Hepatocyte (in vitro differentiated cells): ENCODE data around the gene MIEF1. TPM values are rescaled to one million over a fixed set of nuclear protein-coding genes. Genes with fewer than 3 reads are reported as not detected.

Experiments used
- DNase-seq: peaks from one replicate; pipeline ENCODE4 v3.0.0-alpha.2; 2016; ENCODE audit warnings: low spot score
- H2AFZ ChIP-seq: fragments of 200-600 bp; sonication (generic); 2 replicates; pipeline ENCODE4 v1.6.0; 2016; ENCODE audit warnings: antibody characterized with exemption, mild to moderate bottlenecking
- H3K27ac ChIP-seq: fragments of 200-600 bp; sonication (generic); 2 replicates; pipeline ENCODE4 v1.5.1; 2016; ENCODE audit warnings: mild to moderate bottlenecking
- H3K27me3 ChIP-seq: fragments of 200-600 bp; sonication (generic); 2 replicates; pipeline ENCODE4 v1.6.1; 2016
- H3K36me3 ChIP-seq: fragments of 200-600 bp; sonication (generic); replicated peaks from 2 replicates; pipeline ENCODE4 v1.5.1; 2016; ENCODE audit warnings: low read depth; ENCODE audit not compliant: insufficient read depth
- H3K4me1 ChIP-seq: fragments of 200-600 bp; sonication (generic); 2 replicates; pipeline ENCODE4 v1.5.1; 2016; ENCODE audit warnings: mild to moderate bottlenecking, moderate library complexity; ENCODE audit not compliant: insufficient read depth
- H3K4me2 ChIP-seq: fragments of 200-600 bp; sonication (generic); 2 replicates; pipeline ENCODE4 v1.6.0; 2016
- H3K4me3 ChIP-seq: fragments of 200-600 bp; sonication (generic); 2 replicates; pipeline ENCODE4 v1.5.1; 2016; ENCODE audit warnings: mild to moderate bottlenecking
- H3K79me2 ChIP-seq: fragments of 200-600 bp; sonication (generic); 2 replicates; pipeline ENCODE4 v1.6.0; 2017; ENCODE audit warnings: mild to moderate bottlenecking
- H3K9me2 ChIP-seq: fragments of 200-600 bp; sonication (generic); replicated peaks from 2 replicates; pipeline ENCODE4 v1.6.0; 2017; ENCODE audit warnings: mild to moderate bottlenecking; ENCODE audit not compliant: insufficient read depth
- H3K9me3 ChIP-seq: fragments of 200-600 bp; sonication (generic); 2 replicates; pipeline ENCODE4 v1.5.1; 2016; ENCODE audit warnings: low read depth, mild to moderate bottlenecking
- H4K20me1 ChIP-seq: fragments of 200-600 bp; sonication (generic); 2 replicates; pipeline ENCODE4 v1.6.0; 2016; ENCODE audit warnings: mild to moderate bottlenecking; ENCODE audit not compliant: insufficient read depth, poor library complexity, severe bottlenecking
- EZH2 ChIP-seq: fragments of 200-600 bp; sonication (generic); IDR thresholded peaks from 2 replicates; pipeline ENCODE4 v1.6.1; 2016; ENCODE audit warnings: antibody characterized with exemption, mild to moderate bottlenecking, borderline replicate concordance
- EZH2phosphoT487 ChIP-seq: fragments of 200-600 bp; sonication (generic); IDR thresholded peaks from one replicate; pipeline ENCODE4 v1.6.1; 2018; ENCODE audit warnings: antibody characterized with exemption, mild to moderate bottlenecking, low read depth, moderate library complexity; ENCODE audit not compliant: unreplicated experiment, severe bottlenecking
- WGBS: methylation state at CpG from one replicate; pipeline ENCODE4 v1.1.6; 2016; ENCODE audit warnings: low lambda C conversion rate; ENCODE audit errors: missing lambda C conversion rate; 5-methylcytosine and 5-hydroxymethylcytosine counted together
- polyA plus RNA-seq: library from polyadenylated mRNA; unstranded; fragments of >200 nt; fragmentation: Nextera tagmentation; extraction: Ambion mirVana; gene quantifications from 2 replicates; pipeline ENCODE4 v1.2.1, GENCODE V29; 2016
- total RNA-seq: library from RNA; depleted of rRNA; stranded (reverse); fragments of >200 nt; gene quantifications from 2 replicates; pipeline ENCODE4 v1.2.3, GENCODE V29; 2014
- TF ChIP-seq, protein P1 (sequence below): fragments of 200-600 bp; sonication (generic); IDR thresholded peaks from 2 replicates; pipeline ENCODE4 v1.5.1; 2016; ENCODE audit warnings: antibody characterized with exemption, mild to moderate bottlenecking; ENCODE audit not compliant: poor library complexity

The MIEF1 gene
- total and polyA plus RNA-seq, 2 experiments from 2014 or later = 22.2 to 31.8 TPM

GRCh38 chr22:39512026-39512425 lies 9.9 kb downstream of the MIEF1 start:
- no peaks in the 10 kb centered on the region for H3K9me2 ChIP-seq
- no peaks in the 10 kb centered on the region for H3K27me3 ChIP-seq
- no peaks in the 10 kb centered on the region for H3K36me3 ChIP-seq
- no peak overlapping the region for H3K27ac ChIP-seq
- no peak for DNase-seq
- H3K4me3 ChIP-seq = no peak overlapping the region
- WGBS = 98% methylated on average over 10 of the region's 10 CpGs
- H4K20me1 ChIP-seq = peaks cover 16% of the 10 kb centered on the region
- no peak overlapping the region for H3K4me2 ChIP-seq
- no peaks in the 10 kb centered on the region for H3K4me1 ChIP-seq
- H2AFZ ChIP-seq = no peak overlapping the region
- no peak for TF ChIP-seq EZH2
- TF ChIP-seq, protein P1, sequence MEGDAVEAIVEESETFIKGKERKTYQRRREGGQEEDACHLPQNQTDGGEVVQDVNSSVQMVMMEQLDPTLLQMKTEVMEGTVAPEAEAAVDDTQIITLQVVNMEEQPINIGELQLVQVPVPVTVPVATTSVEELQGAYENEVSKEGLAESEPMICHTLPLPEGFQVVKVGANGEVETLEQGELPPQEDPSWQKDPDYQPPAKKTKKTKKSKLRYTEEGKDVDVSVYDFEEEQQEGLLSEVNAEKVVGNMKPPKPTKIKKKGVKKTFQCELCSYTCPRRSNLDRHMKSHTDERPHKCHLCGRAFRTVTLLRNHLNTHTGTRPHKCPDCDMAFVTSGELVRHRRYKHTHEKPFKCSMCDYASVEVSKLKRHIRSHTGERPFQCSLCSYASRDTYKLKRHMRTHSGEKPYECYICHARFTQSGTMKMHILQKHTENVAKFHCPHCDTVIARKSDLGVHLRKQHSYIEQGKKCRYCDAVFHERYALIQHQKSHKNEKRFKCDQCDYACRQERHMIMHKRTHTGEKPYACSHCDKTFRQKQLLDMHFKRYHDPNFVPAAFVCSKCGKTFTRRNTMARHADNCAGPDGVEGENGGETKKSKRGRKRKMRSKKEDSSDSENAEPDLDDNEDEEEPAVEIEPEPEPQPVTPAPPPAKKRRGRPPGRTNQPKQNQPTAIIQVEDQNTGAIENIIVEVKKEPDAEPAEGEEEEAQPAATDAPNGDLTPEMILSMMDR = no peak
- TF ChIP-seq EZH2phosphoT487 = no peak
- no peaks in the 10 kb centered on the region for H3K9me3 ChIP-seq
- H3K79me2 ChIP-seq = peaks cover 63% of the 10 kb centered on the region

DNA sequence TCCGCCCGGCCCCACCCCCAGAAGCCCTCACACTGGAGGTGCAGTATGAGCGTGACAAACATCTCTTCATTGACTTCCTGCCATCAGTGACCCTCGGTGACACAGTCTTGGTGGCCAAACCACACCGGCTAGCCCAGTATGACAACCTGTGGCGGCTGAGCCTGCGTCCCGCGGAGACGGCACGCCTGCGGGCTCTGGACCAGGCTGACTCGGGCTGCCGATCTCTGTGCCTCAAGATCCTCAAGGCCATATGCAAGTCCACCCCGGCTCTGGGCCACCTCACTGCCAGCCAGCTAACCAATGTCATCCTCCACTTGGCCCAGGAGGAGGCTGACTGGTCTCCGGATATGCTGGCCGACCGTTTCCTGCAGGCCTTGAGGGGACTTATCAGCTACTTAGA lies 11.7 kb downstream of the MIEF1 start:
- Histone ChIP-seq H3K4me3 (no peak overlapping the region), H3K4me1 (peaks cover 8% of the 10 kb centered on the region), H3K27me3 (no peaks in the 10 kb centered on the region), H3K9me3 (no peaks in the 10 kb centered on the region), H3K9me2 (no peaks in the 10 kb centered on the region), H3K36me3 (no peaks in the 10 kb centered on the region), H3K79me2 (peaks cover 67% of the 10 kb centered on the region), H3K4me2 (no peak overlapping the region), H4K20me1 (peaks cover 16% of the 10 kb centered on the region), H2AFZ (no peak overlapping the region), H3K27ac (no peak overlapping the region)
- TF ChIP-seq EZH2phosphoT487 (no peak), EZH2 (no peak)
- TF ChIP-seq, protein P1 = no peak
- 97% methylated on average over 18 of the region's 18 CpGs for WGBS
- no peak for DNase-seq

DNA sequence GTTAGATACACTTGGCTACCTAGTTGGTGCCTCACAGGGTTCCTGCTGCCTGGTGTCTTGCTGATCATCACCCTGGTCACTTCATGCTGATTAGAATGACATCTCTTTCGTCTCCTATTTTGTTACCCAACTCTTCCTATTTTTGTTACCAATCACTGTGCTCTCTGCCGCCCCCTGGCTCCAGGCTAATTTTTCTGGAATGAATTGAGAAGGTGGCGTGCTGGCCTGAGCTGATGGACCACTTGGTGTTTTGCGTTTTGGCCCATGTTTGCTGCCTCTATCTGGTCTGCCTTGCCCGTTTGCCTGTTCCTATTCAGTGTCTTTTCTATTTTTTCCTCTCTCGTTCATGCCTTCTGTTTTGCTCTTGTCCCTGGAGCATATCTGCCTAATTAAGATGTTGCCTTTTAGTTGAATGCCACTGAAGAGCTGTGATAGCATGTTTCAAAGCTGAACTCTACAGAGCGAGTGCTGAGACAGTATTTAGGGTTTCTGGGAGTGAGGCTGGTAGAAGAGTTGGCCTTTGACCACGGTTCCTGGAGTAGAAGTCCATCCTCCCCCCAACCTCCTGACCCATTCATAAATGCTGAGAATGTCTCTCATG lies 12.4 kb downstream of the MIEF1 start:
- Histone ChIP-seq H3K36me3 (no peaks in the 10 kb centered on the region), H3K9me3 (no peaks in the 10 kb centered on the region), H3K9me2 (no peaks in the 10 kb centered on the region), H3K27ac (no peak overlapping the region), H3K79me2 (peaks cover 62% of the 10 kb centered on the region), H4K20me1 (peaks cover 13% of the 10 kb centered on the region), H3K4me2 (no peak overlapping the region), H2AFZ (no peak overlapping the region), H3K4me3 (no peak overlapping the region), H3K4me1 (peaks cover 11% of the 10 kb centered on the region), H3K27me3 (no peaks in the 10 kb centered on the region)
- TF ChIP-seq EZH2phosphoT487 (no peak), EZH2 (no peak)
- TF ChIP-seq, protein P1 = peak; percentile 70
- 64% methylated on average over 8 of the region's 8 CpGs for WGBS
- DNase-seq = peak; percentile 62
